OCI-LY7 (cell line): Measurements from ENCODE around the gene AREG. TPM values are rescaled to one million over a fixed set of nuclear protein-coding genes. Genes with fewer than 3 reads are reported as not detected.

Experiments used
- BruUV-seq: library from RNA; stranded (reverse); fragments of 400-500 nt; replicated peaks from 2 replicates; lab custom pipeline; 2021; lab: Mats Ljungman, UMichigan
- CTCF ChIA-PET: fragments of 300-600 bp; sonication (Branson Sonifier 250); formaldehyde crosslinking; loops from one replicate; lab custom pipeline; 2022; ENCODE audit warnings: antibody characterized with exemption; ENCODE audit not compliant: unreplicated experiment; lab: Charles Lee
- POLR2A ChIA-PET: fragments of 300-600 bp; sonication (Branson Sonifier 250); formaldehyde crosslinking; loops from one replicate; lab custom pipeline; 2022; ENCODE audit warnings: antibody characterized with exemption; lab: Charles Lee
- DNase-seq: peaks from one replicate; pipeline ENCODE4 v3.0.0-alpha.2; 2015; ENCODE audit warnings: low spot score
- H2AFZ ChIP-seq: fragments of 200-600 bp; sonication (generic), shearing (Covaris generic); 2 replicates; pipeline ENCODE4 v1.6.1; 2014; ENCODE audit warnings: mild to moderate bottlenecking, antibody characterized with exemption, low read length, moderate library complexity
- H3K27ac ChIP-seq: fragments of 200-600 bp; sonication (generic); 2 replicates; pipeline ENCODE4 v1.5.1; 2014; ENCODE audit warnings: mixed run types, low read depth, mild to moderate bottlenecking, moderate library complexity, low read length, inconsistent platforms; ENCODE audit not compliant: poor library complexity, severe bottlenecking
- H3K36me3 ChIP-seq: fragments of 200-600 bp; sonication (generic); 2 replicates; pipeline ENCODE4 v1.6.1; 2014; ENCODE audit warnings: mild to moderate bottlenecking, antibody characterized with exemption, low read length, moderate library complexity, mixed read lengths; ENCODE audit not compliant: insufficient read depth
- H3K4me1 ChIP-seq: fragments of 200-600 bp; sonication (generic); 2 replicates; pipeline ENCODE4 v1.5.1; 2014; ENCODE audit warnings: mild to moderate bottlenecking, low read length; ENCODE audit not compliant: insufficient read depth, poor library complexity, severe bottlenecking
- H3K4me2 ChIP-seq: fragments of 200-600 bp; sonication (generic); 2 replicates; pipeline ENCODE4 v1.6.1; 2014; ENCODE audit warnings: mild to moderate bottlenecking, low read length
- H3K4me3 ChIP-seq: fragments of 200-600 bp; sonication (generic); 2 replicates; pipeline ENCODE4 v1.5.1; 2014; ENCODE audit warnings: mild to moderate bottlenecking, low read depth, low read length; ENCODE audit not compliant: poor library complexity, severe bottlenecking
- H3K79me2 ChIP-seq: fragments of 200-600 bp; sonication (generic); 2 replicates; pipeline ENCODE4 v1.6.1; 2016; ENCODE audit warnings: low read depth, mild to moderate bottlenecking, low read length, moderate library complexity, mixed read lengths; ENCODE audit not compliant: insufficient read depth
- H3K9me2 ChIP-seq: fragments of 200-600 bp; sonication (generic); 2 replicates; pipeline ENCODE4 v1.6.1; 2016; ENCODE audit warnings: mild to moderate bottlenecking, low read length, mixed read lengths; ENCODE audit not compliant: insufficient read depth
- H3K9me3 ChIP-seq: fragments of 200-600 bp; sonication (generic); 2 replicates; pipeline ENCODE4 v1.6.1; 2014; ENCODE audit warnings: mild to moderate bottlenecking, mixed run types, low read length, mixed read lengths
- H4K20me1 ChIP-seq: fragments of 200-600 bp; sonication (generic); 2 replicates; pipeline ENCODE4 v1.6.1; 2014; ENCODE audit warnings: mild to moderate bottlenecking, antibody characterized with exemption, low read length, moderate library complexity, mixed read lengths; ENCODE audit not compliant: insufficient read depth
- EZH2phosphoT487 ChIP-seq: fragments of 200-600 bp; sonication (generic); IDR thresholded peaks from 2 replicates; pipeline ENCODE4 v1.6.1; 2018; ENCODE audit warnings: low read depth, borderline replicate concordance, mild to moderate bottlenecking, mixed run types, antibody characterized with exemption, low read length, moderate library complexity, mixed read lengths
- intact Hi-C: fragments of 100-400 bp; cut with micrococcal nuclease; formaldehyde crosslinking; loops from one replicate; pipeline ENCODE4 v1.10.0; 2022; ENCODE audit not compliant: unreplicated experiment
- total RNA-seq, 2 experiments: library from RNA; depleted of rRNA in 1 of 2; stranded (reverse); fragments of >200 nt in 1 of 2; shearing (Covaris generic) in 1 of 2; gene quantifications; 2 replicates each; pipeline ENCODE4 v1.2.3, GENCODE V29; 2014 to 2022
- TF ChIP-seq, protein P1 (sequence below): fragments of 200-600 bp; sonication (generic); conservative IDR thresholded peaks from 2 replicates; pipeline ENCODE4 v1.5.1; 2014; ENCODE audit warnings: mild to moderate bottlenecking, antibody characterized with exemption, low read length, moderate library complexity, mixed read lengths

AREG gene
- total RNA-seq, 2 experiments from 2014 or later = not detected

DNA sequence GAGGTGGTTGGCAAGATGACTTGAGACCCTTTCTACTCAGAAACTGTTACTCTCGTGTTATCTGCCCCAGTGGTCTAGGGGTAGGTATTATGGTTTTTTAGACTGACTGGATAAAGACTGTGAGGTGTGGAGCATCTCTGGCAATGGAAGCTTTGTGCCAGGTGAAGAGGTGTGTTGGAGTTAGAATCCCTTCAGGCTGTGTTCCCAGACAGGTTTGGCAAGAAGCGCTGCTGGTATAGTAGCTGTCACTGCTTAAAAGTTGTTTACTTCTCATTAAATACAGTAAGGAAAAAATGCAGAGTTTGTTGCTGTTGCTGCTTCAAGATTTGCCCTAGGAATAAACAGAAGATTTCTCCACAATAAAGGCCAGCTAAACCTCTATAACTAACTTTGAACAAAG lies 35.3 kb downstream of the AREG start:
- H2AFZ ChIP-seq = no peak overlapping the region

DNA sequence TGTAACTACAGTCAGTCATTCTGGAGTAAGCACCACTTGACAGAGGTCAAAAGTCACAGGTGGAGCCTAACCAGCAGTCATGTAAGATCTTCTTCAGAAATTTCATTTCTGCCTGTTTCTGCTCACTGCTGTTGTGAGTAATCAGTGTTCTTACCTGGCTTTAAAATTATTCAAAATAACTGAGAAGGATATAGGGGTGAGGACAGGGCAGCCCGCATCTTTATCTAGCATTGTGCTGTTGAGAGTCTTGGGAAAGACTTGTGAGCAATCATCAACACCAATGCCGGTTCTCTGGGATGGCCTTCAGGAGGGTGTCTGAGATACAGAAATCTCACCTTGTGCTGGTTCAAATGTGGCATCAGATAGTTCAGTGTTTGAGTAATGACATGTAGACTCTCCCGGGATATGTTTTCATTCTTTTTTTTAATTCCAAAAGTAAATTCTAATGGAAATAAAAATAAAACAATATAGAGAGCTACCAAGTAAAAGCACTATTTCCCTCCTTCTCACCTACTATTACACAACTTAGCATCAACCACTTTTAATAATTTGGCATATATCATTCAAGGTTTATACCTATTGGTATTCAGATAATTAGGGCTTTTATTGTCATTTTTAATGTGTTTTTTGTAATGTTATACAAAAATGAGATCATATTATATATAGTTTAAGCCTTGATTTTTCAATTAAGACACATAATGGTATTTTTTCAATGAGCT lies 37.1 kb downstream of the AREG start:
- no peak for TF ChIP-seq EZH2phosphoT487
- TF ChIP-seq, protein P1, sequence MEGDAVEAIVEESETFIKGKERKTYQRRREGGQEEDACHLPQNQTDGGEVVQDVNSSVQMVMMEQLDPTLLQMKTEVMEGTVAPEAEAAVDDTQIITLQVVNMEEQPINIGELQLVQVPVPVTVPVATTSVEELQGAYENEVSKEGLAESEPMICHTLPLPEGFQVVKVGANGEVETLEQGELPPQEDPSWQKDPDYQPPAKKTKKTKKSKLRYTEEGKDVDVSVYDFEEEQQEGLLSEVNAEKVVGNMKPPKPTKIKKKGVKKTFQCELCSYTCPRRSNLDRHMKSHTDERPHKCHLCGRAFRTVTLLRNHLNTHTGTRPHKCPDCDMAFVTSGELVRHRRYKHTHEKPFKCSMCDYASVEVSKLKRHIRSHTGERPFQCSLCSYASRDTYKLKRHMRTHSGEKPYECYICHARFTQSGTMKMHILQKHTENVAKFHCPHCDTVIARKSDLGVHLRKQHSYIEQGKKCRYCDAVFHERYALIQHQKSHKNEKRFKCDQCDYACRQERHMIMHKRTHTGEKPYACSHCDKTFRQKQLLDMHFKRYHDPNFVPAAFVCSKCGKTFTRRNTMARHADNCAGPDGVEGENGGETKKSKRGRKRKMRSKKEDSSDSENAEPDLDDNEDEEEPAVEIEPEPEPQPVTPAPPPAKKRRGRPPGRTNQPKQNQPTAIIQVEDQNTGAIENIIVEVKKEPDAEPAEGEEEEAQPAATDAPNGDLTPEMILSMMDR = no peak
- no TSS peak for BruUV-seq
- no peak overlapping the region for H3K27ac ChIP-seq
- no peaks in the 10 kb centered on the region for H3K4me1 ChIP-seq
- no peaks in the 10 kb centered on the region for H4K20me1 ChIP-seq
- H3K9me2 ChIP-seq = no peaks in the 10 kb centered on the region
- ChIA-PET CTCF (no interaction called here), POLR2A (interaction anchor here (0.6 kb wide), 1 partner anchor 43 kb away, joined by 3 read pairs; no protein-coding TSS in a partner anchor)
- H3K4me3 ChIP-seq = no peak overlapping the region
- no peak overlapping the region for H3K4me2 ChIP-seq
- H3K9me3 ChIP-seq = no peaks in the 10 kb centered on the region
- no peaks in the 10 kb centered on the region for H3K79me2 ChIP-seq
- intact Hi-C loops = no loop called here
- no peaks in the 10 kb centered on the region for H3K36me3 ChIP-seq
- H2AFZ ChIP-seq = no peak overlapping the region
- no peak for DNase-seq

More for the DNA sequence above, 35.3 kb downstream of the AREG start:
- H3K79me2 ChIP-seq = no peaks in the 10 kb centered on the region
- H3K9me2 ChIP-seq = no peaks in the 10 kb centered on the region
- TF ChIP-seq, protein P1 = no peak
- no peak for TF ChIP-seq EZH2phosphoT487
- no peaks in the 10 kb centered on the region for H4K20me1 ChIP-seq
- POLR2A ChIA-PET = interaction anchor here (0.6 to 1.3 kb wide), 2 partner anchors 18 to 22 kb away, joined by 3 read pairs; no protein-coding TSS in a partner anchor
- no peaks in the 10 kb centered on the region for H3K9me3 ChIP-seq
- intact Hi-C loops = no loop called here
- no peak overlapping the region for H3K27ac ChIP-seq
- DNase-seq = no peak
- CTCF ChIA-PET = no interaction called here
- no peak overlapping the region for H3K4me3 ChIP-seq
- H3K4me2 ChIP-seq = no peak overlapping the region
- BruUV-seq = no TSS peak
- H3K4me1 ChIP-seq = no peaks in the 10 kb centered on the region
- H3K36me3 ChIP-seq = no peaks in the 10 kb centered on the region

DNA sequence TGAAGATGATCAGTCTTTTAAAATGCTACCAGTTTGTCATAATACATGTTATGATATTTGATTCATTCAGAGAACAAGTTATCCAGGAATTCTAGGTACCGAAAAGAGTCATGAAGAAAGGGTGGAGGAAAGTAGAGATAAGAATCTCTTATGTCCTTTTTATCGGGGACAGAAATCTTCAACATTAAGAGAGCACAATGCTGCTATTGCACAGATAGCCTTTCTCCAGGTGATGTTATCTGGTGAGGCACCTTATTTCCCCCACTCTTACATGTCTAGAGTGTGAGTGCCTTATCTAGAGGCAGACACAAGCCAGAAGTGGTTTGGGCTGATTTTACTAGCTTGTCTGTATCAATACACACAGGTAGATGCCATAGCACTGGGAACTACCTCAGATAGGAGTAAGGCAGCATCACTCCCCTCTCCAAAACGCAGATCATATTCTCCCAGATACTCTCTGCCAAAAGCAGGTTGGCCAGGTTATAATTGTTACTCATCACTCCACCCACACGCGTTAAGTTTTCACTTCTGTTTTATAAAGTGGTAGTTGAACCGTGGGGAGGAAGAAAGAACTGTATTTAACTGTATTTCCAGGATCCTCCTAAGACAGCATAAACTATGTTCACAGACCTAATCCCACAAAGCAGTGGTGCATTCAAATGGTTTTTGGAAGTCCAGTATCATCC lies 38.4 kb downstream of the AREG start:
- Histone ChIP-seq H3K4me3 (no peak overlapping the region), H3K79me2 (no peaks in the 10 kb centered on the region), H3K4me2 (no peak overlapping the region)

More for the DNA sequence above, 38.4 kb downstream of the AREG start:
- Histone ChIP-seq H2AFZ (no peak overlapping the region), H3K9me3 (no peaks in the 10 kb centered on the region), H3K4me1 (no peaks in the 10 kb centered on the region), H3K36me3 (no peaks in the 10 kb centered on the region), H3K27ac (no peak overlapping the region), H4K20me1 (no peaks in the 10 kb centered on the region), H3K9me2 (no peaks in the 10 kb centered on the region)
- CTCF ChIA-PET = no interaction called here
- no peak for TF ChIP-seq EZH2phosphoT487
- TF ChIP-seq, protein P1 = no peak
- intact Hi-C loops = no loop called here
- POLR2A ChIA-PET = no interaction called here
- DNase-seq = no peak
- no TSS peak for BruUV-seq
